ENCODE data around the gene TMEM182.

Gene TMEM182

DNA sequence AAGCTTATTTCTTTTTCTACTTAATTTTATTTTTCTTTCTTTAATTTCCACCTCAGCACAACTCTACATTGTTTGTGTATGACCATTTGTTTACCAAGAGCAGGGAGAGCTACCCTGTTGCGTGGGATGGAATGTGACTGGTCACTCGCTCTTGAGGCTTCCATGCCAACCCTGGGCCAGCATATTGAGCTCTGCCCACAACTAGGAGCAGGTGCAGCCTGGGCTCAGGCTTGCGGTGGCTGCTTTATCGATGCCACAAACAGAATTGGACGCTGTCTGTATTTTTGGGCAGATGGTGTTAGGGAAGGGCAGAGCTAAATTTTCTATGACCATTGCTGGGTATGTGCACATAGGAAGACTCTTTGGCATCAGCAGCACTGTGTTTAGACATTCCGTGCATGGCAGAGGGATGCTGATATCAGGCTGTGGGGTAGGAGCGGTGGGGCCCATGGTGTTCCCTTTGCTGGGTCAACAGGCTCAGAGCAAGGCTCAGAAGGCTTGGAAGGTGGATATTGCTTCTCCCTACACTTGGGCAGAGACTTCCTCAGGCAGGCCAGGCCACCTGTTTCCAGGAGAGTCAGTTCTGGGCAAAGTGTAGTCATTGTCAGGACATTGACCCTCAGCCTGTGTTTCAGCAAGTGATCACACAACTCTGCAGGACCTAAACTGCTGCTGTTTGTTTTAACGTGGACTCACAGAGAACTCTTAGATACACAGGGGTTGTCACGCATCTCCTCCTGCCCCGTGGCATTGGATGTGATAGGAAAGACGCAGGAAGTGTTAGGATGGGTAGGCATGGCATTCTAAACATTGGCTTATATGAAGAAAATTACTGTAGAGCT, 40.2 kb downstream of the TMEM182 start:
- DNase-seq (ENCODE audit: low spot score), result no peak

DNA sequence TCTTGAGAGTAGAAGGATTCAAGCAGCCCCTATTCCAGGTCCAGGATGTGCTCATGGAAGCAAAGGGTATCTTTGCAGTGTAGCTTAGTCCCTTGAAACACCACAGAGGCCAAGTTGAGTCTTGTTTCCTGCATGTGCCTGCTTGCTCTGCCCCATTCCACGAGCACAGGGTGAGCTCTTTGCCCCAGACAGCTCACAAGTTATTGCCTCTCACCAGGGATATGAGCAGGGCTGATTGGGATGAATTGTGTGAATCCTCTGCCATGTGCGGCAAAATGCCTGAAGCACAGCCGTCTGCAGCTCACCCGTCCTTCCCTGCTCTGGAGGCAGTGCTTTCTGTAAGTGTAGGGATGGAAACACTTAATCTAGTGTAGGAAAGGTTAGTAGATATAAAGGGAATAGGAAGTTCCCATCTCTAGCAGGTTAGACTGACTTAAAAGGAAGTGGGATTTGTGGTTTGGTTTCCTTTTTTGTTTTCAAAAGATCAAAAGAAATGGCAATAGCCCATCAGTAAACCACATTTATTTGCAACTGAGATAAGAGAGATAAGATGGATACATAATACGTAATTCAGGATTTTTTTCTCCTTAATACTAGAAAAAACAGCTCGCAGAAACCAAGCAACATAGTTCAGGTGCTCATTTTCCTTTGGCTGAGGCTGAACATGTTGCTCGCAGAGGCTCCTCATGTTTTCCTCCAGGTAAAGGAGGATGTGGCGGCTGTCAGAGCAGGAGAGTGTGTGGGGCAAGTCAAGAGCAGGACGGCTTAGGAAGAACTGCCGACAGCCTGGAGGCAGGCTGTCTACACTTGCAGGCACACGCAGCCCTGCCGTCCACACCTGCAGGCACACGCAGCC, 41.4 kb downstream of the TMEM182 start:
- DNase-seq (ENCODE audit: low spot score), result no peak

DNA sequence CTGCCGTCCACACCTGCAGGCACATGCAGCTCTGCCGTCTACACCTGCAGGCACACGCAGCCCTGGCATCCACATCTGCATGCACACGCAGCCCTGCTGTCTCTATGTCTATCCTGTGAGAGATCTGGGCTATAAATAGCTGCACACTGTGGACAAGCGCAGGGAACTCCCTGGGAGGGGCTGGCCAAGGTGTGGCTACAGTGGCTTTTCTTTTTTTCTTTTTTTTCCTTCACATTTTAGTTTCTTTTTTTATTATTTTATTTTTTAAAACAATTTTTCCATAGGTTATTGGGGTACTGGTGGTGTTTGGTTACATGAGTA, 42.0 kb downstream of the TMEM182 start:
- no peak for DNase-seq (ENCODE audit: low spot score)

DNA sequence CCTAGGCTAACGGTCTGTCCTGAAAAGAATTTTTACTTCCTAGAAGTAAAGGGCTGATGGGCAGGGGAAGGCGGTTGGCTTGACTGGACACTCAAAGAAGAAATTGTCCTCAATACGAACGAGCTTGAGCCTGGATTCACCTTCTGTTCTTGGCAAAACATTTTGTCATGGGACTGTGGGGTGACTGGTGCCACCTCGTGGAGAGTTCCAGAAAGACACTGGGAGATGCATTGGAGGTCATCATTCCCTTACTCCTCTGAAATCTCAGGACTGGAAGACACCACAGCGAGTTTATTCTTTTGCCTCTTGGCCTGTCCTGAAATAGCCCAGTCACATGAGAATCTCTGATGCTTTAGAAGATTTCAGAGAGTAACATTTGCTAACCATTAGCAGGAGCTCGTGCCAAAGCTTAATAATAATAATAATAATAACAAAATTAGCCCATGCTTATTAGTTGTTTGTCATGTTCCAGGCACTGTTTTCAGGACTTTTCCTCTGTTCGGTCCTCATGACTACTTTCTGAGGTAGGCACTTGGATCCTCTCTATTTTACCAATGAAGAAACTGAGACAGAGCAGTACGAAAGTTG, 44.5 kb downstream of the TMEM182 start:
- DNase-seq (ENCODE audit: low spot score), result peak; percentile 88

DNA sequence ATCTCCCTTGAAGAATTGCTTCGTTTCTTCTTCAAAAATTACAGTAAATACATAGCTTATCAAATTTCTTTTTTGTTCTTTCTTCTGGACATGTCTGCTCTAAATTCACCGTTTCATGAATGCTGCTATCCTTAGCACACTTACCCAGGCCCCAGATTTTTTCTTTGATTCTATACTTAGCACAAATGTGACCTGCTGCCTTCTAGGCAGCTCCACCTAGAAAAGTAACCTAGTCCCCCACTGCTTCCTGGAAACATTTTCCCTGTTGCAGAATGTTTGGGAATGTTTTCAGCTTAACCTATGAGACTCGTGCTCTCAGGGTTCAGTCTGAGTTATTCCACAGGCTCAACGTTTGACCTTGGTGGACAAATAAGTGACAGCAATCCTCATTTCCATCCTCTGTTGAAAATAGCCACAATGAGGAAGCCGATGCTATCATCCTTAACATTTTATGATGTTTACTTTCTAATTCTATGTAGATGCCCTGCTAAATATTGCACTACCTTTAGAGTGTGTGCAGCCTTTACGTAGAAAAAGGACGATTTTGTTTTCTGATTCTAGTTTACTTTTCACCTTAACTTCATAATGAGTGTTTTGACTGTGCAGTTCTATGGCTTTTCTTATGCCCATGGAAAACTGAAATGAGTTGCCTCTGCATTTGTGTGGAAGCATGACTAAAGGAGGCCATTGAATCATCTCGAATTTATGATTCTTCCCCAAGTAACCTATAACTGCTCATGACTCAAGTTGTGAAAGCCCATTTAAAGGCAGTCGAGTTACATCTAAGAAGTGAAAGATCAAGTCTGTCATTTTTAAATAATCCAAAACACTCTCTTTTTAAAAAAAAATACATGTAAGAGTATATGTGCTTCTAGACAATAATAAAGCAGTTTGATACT, 47.7 kb downstream of the TMEM182 start:
- no peak for DNase-seq (ENCODE audit: low spot score)

DNA sequence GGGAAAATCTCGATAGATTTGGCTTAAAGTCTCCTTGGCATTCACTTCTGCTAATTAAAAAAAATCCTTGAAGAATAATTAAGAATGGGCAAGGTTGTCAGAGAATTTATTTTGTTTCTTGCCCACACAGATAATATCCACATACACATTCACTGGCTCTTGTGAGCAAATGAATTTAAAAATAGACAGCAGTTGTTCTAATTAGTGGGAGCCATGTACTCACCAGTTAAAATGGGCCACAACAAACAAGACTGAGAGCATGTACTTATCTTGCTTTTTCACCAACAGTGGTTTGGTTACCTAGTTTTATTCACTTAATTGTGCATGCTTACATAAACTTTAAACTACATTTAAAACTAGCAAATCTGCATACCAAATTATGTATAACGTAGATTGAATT, 53.5 kb downstream of the TMEM182 start:
- no peak for DNase-seq (ENCODE audit: low spot score)

DNA sequence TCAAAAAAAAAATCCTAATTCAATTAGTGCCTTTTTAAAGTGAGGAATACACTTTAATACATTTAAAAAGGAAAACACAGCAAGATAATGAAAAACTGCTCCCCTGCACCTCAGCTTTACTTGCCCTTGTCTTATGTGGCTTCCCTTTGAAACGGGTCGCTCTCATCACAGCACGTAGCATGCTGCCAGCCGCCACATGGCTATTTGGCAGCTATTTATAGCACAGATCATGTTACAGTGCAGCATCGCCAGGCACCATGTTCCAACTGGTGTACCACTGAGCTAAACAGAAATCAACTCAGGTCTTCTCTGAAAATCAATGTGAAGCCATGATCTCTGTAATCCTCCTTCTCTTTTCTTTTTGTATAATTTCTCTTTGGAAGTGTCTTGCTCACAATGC, 65.1 kb downstream of the TMEM182 start:
- DNase-seq (ENCODE audit: low spot score), result peak; percentile 43

DNA sequence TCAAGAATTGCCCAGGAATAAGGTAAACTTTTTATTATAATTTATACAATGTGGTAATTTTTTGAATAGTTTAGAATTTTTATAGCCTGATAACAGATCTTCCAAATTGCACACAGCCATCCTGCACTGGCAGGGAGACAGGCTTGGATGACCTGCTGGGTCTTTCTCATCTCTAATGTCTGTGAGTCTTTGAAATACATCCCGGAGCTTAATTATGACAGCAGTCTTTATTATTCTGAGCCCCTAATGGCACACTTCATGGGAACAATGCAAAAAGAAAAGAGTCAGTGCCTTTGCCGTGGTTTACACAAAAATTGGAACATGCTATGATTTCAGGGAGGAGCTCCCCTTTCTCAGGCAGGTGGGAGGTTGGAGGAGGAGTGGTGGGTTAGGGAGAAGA, 71.0 kb downstream of the TMEM182 start:
- DNase-seq (ENCODE audit: low spot score), result no peak

DNA sequence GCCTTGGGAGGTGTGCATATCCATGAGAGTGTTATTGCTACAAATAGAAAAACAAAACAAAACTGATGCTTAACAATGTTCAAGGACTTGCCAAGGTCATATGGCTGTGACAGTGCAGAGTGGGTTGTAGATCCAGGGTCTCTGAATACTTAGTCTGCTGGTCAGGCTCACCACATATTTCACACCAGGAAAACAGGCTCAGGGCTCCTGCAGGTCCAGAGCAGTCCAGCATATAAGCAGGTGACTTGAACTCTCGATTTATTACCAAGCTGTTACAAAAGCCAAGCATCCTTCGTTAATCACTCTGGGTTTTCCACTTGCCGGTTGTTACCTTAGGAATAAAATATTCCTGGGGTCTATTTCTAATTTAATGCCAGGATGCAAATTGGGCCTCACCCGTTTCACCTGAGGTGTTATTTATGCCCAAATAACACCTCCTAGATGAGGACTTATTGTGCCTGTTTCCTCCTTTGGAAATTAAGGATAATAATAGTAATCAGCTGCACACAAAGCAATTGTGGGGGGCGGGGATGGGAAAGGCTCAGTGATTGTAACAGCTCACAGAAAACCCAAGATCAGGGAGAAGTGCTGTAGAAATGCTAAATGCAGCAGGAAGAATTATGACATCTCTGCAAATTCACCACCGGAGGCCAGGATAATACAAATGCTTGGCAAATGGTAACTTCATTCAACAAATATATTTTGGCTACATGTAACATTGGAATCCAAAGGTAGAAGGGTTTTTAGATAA, 72.9 kb downstream of the TMEM182 start:
- no peak for DNase-seq (ENCODE audit: low spot score)

DNA sequence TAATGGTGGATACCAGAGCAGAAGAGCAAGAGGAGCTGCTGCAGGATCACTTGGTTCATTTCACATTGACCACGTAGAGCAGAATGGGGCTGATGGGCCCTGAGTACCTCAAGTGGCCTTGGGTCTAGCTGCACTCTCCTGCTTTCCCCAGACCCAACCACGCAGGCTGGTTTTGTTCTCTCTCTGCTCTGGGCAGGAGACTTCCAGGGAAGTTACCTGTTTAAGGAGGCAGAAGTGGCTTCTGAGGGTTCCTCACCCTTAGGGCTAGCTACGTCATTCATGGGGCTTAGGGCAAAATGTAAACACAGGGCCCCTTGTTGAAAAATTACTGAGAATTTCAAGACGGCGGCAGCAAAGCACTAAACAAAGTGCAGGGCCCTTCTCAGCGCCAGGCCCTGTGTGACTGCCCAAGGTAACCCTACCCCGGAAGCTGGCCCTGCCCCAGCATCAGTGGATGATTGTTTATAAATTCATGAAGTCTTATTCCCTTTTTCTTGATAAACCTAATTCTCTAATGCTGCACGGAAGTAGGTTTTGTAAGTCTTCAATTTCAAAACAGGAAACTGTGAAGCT, 75.9 kb downstream of the TMEM182 start:
- DNase-seq (ENCODE audit: low spot score), result no peak

DNA sequence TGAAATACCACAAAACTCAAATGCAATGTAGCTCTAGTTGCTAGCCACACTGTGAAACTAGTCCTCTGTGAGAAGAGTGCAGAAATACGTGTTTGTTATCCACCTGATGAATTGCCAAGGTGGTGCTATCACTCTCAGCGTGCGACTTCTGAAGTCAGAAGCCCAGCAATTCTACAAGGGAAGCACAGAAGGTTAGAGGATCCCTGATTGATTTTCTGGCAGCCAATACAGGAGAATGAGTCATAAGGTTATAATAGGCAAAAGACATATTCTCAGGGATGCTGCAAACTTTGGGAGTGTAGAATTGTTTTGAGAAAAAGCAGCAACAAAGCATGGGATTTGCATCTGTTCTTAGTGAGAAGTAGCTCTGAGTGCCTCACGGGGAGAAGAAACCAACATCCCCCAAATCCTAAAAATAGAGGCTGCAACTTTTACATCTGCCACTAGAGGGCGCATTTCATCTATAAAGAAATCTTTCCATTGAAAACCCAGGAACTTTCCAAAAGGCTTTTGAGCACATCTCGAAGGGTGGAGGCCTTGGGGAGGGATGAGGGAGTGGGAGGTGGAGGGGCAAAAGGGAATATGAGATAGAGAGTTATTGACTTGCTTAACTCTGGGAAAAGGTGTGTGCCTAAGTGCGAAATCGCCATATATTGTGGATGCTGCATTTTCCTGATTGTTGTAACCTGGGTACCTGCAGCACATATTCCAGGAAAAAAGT, 78.0 kb downstream of the TMEM182 start:
- peak; percentile 51 for DNase-seq (ENCODE audit: low spot score)

DNA sequence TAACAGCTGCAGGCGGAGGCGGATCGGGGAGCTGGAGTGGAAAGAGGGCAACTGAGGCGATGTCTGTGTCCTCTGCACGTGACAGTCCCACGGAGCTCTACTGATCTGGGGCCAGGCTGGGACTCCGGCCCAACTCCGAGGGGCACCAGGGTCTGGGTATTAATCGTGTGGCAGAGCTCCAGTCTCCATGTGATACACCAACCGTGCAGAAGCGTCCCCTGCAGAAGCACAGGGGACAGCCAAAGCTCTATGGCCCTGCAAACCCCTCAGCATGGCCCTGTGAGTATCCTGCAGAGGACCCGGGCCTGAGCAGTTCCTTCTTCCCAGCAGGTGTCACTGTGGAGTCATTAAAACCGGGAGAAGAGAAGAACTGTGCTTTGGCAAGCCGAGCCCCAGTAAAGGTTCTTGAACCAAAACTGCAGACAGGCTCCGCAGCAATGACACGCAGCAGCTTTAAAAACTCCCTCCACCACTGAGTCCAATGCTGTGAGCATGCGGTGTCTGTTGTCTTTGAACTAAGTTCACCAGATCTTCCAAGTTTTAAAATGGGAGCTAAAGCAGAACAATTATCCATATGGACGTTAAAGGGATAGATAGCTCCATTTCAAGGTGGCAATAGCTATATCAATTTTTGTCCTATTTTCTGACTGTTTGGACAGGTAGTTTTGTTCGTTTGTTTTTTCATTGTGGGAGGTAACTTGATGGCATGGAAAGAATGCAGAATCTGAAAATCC, 79.4 kb downstream of the TMEM182 start:
- peak; percentile 69 for DNase-seq (ENCODE audit: low spot score)

DNA sequence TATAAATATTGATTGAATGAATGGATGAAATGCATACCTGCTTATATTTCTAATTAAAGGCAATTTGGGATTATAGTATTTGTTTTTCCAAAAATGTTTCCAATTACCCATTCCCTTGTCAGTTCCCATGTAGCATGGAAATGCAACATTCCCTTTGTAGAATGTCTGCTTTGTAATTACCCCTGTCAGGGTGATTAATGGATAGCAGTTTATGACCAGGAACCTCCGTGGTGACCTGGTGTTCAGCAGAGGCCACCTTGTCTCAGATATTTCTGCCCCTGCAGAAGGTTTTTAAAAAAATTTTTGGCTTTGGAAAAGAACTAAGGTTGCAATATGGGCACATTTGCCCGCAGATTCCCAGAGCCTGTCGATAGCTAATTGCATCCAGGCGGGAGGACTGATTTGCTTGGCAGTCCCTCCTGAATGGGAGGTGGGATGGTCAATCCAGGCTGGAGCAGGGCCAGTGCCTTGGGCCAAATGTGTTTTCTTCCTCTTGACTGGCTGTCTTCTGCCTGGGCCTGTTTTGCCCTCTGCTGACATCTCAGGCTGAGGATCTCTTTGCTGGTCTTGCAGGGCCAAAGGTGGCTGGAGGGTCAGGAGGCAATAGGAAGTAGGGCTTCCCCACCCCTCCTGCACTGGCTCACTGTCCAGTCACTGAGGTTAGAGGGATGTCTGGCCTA, 82.1 kb downstream of the TMEM182 start:
- no peak for DNase-seq (ENCODE audit: low spot score)

DNA sequence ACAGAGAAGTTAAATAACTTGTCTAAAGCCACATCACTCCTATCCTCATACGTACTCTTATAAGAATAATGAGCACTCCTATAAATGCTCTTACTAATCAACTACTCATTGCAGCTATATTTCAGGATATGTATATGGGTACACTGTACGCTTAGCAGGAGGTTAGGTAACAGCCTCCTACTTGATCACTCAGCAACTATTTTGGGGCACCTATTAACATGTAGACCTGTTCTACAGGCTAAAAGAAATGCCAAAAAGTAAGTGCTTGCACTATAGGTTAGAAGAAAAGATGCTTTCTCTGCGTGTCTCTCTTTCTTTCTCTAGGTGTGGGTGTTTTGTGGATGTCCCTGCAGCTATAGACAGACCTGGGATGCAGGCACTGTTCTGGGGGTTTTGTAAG, 83.1 kb downstream of the TMEM182 start:
- DNase-seq (ENCODE audit: low spot score), result no peak

DNA sequence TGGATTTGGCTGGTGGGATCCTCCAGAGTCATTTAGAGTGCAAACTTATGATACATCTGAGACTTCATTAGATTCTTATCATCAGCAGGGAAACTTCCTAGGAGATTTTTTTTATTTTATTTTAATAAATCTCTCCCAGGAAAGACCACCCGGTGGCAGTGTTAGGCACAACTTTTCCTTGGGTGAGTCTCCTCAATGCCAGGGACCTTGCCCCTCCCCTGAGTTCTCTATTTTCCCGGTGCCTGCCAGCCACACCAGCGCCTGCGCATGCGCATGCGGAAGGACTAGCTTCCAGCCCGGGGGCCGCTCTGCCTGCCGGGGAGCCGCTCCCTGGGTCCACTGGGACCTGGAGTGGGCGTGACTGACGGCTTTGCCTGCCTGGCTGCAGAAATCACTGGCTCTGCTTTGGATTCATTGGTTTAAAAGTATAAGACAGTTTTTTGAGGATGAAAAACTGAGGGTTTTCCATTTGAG, 86.6 kb downstream of the TMEM182 start:
- peak; percentile 94 for DNase-seq (ENCODE audit: low spot score)

DNA sequence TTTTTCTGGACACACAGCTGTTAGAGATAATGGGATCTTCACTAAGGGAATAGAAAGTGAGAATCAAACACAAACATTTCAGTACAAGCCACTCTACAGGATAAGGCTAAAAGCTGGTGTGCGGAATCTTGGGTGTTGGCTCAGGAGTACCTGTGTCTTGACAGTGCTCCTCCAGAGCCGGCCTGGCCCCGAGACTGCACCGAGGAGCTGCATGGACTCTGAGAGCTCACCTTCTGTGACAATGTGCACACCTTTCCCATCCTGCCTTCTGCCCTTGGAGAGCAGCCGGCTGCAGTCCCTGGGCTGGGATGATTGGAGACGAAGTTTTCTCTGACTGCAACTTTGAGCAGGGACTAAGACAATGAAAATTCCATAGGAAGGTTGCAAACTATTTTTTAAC, 89.1 kb downstream of the TMEM182 start:
- no peak for DNase-seq (ENCODE audit: low spot score)

DNA sequence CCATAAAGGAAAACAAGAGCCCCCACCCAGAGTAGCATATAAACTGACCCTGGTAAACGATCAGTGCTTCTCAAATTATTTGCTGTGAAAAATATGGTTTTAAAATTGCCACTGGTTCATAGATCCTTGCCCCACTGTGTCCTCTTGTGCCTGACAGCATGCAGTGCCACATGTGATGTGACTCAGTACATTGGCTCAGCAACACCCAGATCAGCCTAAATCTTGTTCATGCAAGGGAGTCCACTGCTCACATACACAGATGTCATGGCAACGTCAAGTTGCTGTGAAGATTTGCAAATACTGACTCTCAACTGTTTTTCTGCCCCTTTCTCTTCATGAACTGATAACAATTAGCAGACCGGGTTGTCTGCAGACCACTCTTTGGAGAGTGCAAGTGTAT, 91.0 kb downstream of the TMEM182 start:
- DNase-seq (ENCODE audit: low spot score), result no peak

Measured in iPS-NIHi11 (cell line).